B cell (primary cell): ENCODE data around the gene GMFB.

ENCODE experiments used
- EZH2 ChIP-seq: IDR thresholded peaks from 2 replicates; pipeline ENCODE4 v1.6.1; 2012; ENCODE audit warnings: borderline replicate concordance, low read depth, mild to moderate bottlenecking, moderate library complexity, low read length; ENCODE audit not compliant: insufficient read depth, poor library complexity, severe bottlenecking
- TF ChIP-seq, protein P1 (sequence below): fragments of 200-600 bp; IDR thresholded peaks from one replicate; pipeline ENCODE4 v1.8.0; 2022; ENCODE audit warnings: antibody characterized with exemption, mild to moderate bottlenecking

DNA sequence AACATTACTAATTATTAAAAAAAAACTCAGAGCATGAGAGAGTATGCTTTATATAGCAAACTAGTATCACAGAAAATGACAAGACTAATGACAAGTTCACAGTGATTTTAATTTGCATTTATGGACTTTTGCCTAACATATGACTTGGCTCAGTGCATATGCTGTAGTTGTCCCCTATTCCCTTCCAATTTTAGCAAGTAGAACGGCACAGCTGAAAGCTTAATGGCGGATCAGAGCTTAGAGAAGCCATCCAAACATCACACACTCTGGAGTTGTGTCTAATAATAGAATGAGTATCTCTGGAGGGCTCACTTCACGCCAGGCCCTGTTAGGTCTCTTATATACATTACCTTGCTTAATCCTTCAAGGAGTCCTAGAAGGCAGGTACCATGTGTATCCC lies 60.9 kb downstream of the GMFB start:
- TF ChIP-seq, protein P1, sequence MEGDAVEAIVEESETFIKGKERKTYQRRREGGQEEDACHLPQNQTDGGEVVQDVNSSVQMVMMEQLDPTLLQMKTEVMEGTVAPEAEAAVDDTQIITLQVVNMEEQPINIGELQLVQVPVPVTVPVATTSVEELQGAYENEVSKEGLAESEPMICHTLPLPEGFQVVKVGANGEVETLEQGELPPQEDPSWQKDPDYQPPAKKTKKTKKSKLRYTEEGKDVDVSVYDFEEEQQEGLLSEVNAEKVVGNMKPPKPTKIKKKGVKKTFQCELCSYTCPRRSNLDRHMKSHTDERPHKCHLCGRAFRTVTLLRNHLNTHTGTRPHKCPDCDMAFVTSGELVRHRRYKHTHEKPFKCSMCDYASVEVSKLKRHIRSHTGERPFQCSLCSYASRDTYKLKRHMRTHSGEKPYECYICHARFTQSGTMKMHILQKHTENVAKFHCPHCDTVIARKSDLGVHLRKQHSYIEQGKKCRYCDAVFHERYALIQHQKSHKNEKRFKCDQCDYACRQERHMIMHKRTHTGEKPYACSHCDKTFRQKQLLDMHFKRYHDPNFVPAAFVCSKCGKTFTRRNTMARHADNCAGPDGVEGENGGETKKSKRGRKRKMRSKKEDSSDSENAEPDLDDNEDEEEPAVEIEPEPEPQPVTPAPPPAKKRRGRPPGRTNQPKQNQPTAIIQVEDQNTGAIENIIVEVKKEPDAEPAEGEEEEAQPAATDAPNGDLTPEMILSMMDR = no peak
- no peak for TF ChIP-seq EZH2
